ENCODE data around the gene DHRS3. TPM values are rescaled to one million over a fixed set of nuclear protein-coding genes. Genes with fewer than 3 reads are reported as not detected.
A peak's percentile ranks its signal among the peaks of the same experiment; 100 is the strongest.

DHRS3 gene
- total and polyA plus RNA-seq, 2 of the 13 experiments (the other 11 are each of a cell fraction or from before 2014, with no cell fraction given), result 48.5 to 90.5 TPM

GRCh38 chr1:12604114-12604874, 13.7 kb downstream of the DHRS3 start (continued):
- TF ChIP-seq SNAPC4 (CRISPR knock-in tag; IDR thresholded peaks at IDR 0.05) (peak; percentile 79), ZBTB38 (CRISPR knock-in tag; IDR thresholded peaks at IDR 0.05) (peak; percentile 62), TCF12 (IDR thresholded peaks at IDR 0.05) (no peak), TCF12 (CRISPR knock-in tag; IDR thresholded peaks at IDR 0.05) (peak; percentile 80; the same call in 1 of the 2 replicates), ZNF124 (CRISPR knock-in tag; IDR thresholded peaks at IDR 0.05) (no peak), PCBP2 (optimal IDR thresholded peaks at IDR 0.05; ENCODE audit: low read depth, low read length, poor library complexity, severe bottlenecking) (no peak), ZNF230 (CRISPR knock-in tag; IDR thresholded peaks at IDR 0.05) (no peak), RFX3 (CRISPR knock-in tag; IDR thresholded peaks at IDR 0.05) (no peak), SMAD9 (CRISPR knock-in tag; IDR thresholded peaks at IDR 0.05) (0 out of 2 replicates have a peak, but pooled peaks have one; percentile 15), ZBTB39 (CRISPR knock-in tag; IDR thresholded peaks at IDR 0.05) (peak; percentile 54; the same call in 1 of the 2 replicates), RBFOX2 (IDR thresholded peaks at IDR 0.05; ENCODE audit: low read depth, low read length) (0 out of 2 replicates have a peak, but pooled peaks have one; percentile 15), ZNF678 (CRISPR knock-in tag; IDR thresholded peaks at IDR 0.05) (no peak), MXD4 (CRISPR knock-in tag; IDR thresholded peaks at IDR 0.05) (peak; percentile 58; the same call in 1 of the 2 replicates), ATF1 (CRISPR knock-in tag; IDR thresholded peaks at IDR 0.05) (peak; percentile 43; the same call in 1 of the 2 replicates), TIGD3 (CRISPR knock-in tag; IDR thresholded peaks at IDR 0.05; ENCODE audit: borderline replicate concordance) (no peak), ZNF17 (CRISPR knock-in tag; IDR thresholded peaks at IDR 0.05) (no peak), RXRA (CRISPR knock-in tag; IDR thresholded peaks at IDR 0.05) (peak; percentile 99), ZNF274 (CRISPR knock-in tag; IDR thresholded peaks at IDR 0.05) (no peak), TFE3 (CRISPR knock-in tag; IDR thresholded peaks at IDR 0.05) (peak; percentile 69), NCOR1 (IDR thresholded peaks at IDR 0.05; ENCODE audit: borderline replicate concordance, low read length) (peak; percentile 67; the same call in 1 of the 2 replicates), SMARCC2 (IDR thresholded peaks at IDR 0.05) (no peak)
